Measurements from ENCODE around the gene GABPB1. TPM values are rescaled to one million over a fixed set of nuclear protein-coding genes. Genes with fewer than 3 reads are reported as not detected.

The GABPB1 gene
- total RNA-seq, 1 experiment from 2014 or later = 39.7 TPM

DNA sequence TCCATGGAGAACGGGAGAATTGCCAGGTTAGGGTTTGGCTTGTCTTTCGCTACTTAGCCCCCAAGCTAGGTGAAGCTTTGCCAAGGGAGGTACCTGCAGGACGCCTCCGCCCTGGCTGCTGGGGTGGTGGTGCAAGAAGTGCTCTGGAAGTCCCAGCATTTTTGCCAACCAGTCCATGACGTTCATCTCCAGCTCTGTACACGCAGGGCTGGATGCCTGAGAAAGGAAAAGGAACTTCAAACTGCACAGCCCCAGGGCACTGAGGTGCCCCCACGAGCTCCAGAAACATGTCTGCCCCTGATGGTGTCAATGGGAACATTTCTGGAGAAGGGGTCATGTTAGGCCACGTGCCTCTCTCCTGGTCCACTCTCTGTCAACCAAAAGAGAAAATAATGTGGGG, 97.7 kb downstream of the GABPB1 start:
- Histone ChIP-seq H3K79me2 (ENCODE audit: low read length) (no peaks in the 10 kb centered on the region), H3K9me3 (ENCODE audit: low read length) (no peaks in the 10 kb centered on the region), H2AFZ (ENCODE audit: low read length) (no peak overlapping the region), H3K27me3 (ENCODE audit: low read length) (no peaks in the 10 kb centered on the region), H3K9me2 (replicated peaks; ENCODE audit: low read length) (no peaks in the 10 kb centered on the region), H4K20me1 (ENCODE audit: low read length) (no peaks in the 10 kb centered on the region), H3K4me3 (ENCODE audit: low read length) (no peak overlapping the region), H3K36me3 (ENCODE audit: low read depth, low read length) (no peaks in the 10 kb centered on the region), H3K9ac (ENCODE audit: low read length) (no peak overlapping the region), H3K4me2 (ENCODE audit: low read length) (no peak overlapping the region; the same call in 1 of the 2 replicates), H3K4me1 (ENCODE audit: insufficient read depth, low read length) (peaks cover 25% of the 10 kb centered on the region), H3F3A (ENCODE audit: low read length, unreplicated experiment) (no peaks in the 10 kb centered on the region), H3K27ac (ENCODE audit: low read length) (no peak overlapping the region)
- BruUV-seq (replicated peaks) = no TSS peak
- POLR2A ChIA-PET (ENCODE audit: unreplicated experiment) = no interaction called here
- CTCF ChIA-PET = no interaction called here
- intact Hi-C loops (cut with micrococcal nuclease) = no loop called here
- ATAC-seq (no peak), DNase-seq (no peak)
- TF ChIP-seq EZH2phosphoT487 (IDR thresholded peaks at IDR 0.05; ENCODE audit: borderline replicate concordance, low read length) (no peak), EZH2 (IDR thresholded peaks at IDR 0.05; ENCODE audit: low read length, unreplicated experiment) (no peak)
- TF ChIP-seq, protein P1, sequence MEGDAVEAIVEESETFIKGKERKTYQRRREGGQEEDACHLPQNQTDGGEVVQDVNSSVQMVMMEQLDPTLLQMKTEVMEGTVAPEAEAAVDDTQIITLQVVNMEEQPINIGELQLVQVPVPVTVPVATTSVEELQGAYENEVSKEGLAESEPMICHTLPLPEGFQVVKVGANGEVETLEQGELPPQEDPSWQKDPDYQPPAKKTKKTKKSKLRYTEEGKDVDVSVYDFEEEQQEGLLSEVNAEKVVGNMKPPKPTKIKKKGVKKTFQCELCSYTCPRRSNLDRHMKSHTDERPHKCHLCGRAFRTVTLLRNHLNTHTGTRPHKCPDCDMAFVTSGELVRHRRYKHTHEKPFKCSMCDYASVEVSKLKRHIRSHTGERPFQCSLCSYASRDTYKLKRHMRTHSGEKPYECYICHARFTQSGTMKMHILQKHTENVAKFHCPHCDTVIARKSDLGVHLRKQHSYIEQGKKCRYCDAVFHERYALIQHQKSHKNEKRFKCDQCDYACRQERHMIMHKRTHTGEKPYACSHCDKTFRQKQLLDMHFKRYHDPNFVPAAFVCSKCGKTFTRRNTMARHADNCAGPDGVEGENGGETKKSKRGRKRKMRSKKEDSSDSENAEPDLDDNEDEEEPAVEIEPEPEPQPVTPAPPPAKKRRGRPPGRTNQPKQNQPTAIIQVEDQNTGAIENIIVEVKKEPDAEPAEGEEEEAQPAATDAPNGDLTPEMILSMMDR (conservative IDR thresholded peaks at IDR 0.05; ENCODE audit: low read depth, low read length) = no peak

DNA sequence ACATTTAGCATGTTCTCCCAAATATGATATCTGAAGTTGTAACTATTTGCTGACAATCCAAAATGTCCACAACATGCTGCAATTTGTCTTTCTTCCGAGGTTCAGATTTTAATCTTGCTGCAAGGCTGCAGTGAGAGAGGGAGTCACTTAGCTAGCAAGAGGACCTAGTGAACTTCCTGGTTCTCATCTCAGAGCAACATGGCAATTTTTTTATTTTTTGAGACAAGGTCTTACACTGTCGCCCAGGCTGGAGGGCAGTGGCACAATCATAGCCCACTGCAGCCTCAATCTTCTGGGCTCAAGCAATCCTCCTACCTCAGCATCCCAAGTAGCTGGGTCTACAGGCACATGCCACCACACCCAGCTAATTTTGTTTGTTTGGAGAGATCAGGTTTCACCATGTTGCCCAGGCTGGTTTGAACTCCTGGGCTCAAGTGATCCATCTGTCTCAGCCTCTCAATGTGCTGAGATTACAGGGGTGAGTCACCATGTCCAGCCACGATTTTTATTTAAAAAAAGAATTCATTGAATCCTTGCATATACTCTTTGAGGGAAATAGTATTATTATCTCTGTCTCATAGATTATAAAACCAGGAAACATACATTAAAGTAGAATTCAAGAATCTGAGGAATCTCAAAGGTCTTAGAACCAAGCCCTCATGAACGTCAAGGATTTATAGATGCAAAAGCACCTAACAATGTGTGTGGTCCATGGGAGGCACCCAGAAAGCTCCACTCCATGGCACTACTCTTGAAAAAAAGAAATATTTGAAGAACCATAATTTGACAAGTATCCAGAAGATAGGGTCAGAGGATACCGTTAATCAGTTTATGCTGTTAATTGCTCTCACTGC, 98.6 kb downstream of the GABPB1 start:
- peak overlapping the region; percentile 45 for H3K4me2 ChIP-seq (ENCODE audit: low read length)
- DNase-seq (peak; percentile 77), ATAC-seq (peak; percentile 91)
- H4K20me1 ChIP-seq (ENCODE audit: low read length) = no peaks in the 10 kb centered on the region
- H3K9me3 ChIP-seq (ENCODE audit: low read length) = no peaks in the 10 kb centered on the region
- H3K36me3 ChIP-seq (ENCODE audit: low read depth, low read length) = no peaks in the 10 kb centered on the region
- no peak overlapping the region for H3K4me3 ChIP-seq (ENCODE audit: low read length)
- no TSS peak for BruUV-seq (replicated peaks)
- ChIA-PET CTCF (no interaction called here), POLR2A (ENCODE audit: unreplicated experiment) (no interaction called here)
- TF ChIP-seq EZH2phosphoT487 (IDR thresholded peaks at IDR 0.05; ENCODE audit: borderline replicate concordance, low read length) (no peak), EZH2 (IDR thresholded peaks at IDR 0.05; ENCODE audit: low read length, unreplicated experiment) (no peak)
- TF ChIP-seq, protein P1 (conservative IDR thresholded peaks at IDR 0.05; ENCODE audit: low read depth, low read length) = no peak
- H3K4me1 ChIP-seq (ENCODE audit: insufficient read depth, low read length) = peaks cover 25% of the 10 kb centered on the region
- H3K27me3 ChIP-seq (ENCODE audit: low read length) = no peaks in the 10 kb centered on the region
- H2AFZ ChIP-seq (ENCODE audit: low read length) = no peak overlapping the region
- peak overlapping the region; percentile 47 for H3K27ac ChIP-seq (ENCODE audit: low read length)
- H3K9me2 ChIP-seq (replicated peaks; ENCODE audit: low read length) = no peaks in the 10 kb centered on the region
- no peaks in the 10 kb centered on the region for H3K79me2 ChIP-seq (ENCODE audit: low read length)
- no peaks in the 10 kb centered on the region for H3F3A ChIP-seq (ENCODE audit: low read length, unreplicated experiment)
- no peak overlapping the region for H3K9ac ChIP-seq (ENCODE audit: low read length)
- intact Hi-C loops (cut with micrococcal nuclease) = no loop called here

DNA sequence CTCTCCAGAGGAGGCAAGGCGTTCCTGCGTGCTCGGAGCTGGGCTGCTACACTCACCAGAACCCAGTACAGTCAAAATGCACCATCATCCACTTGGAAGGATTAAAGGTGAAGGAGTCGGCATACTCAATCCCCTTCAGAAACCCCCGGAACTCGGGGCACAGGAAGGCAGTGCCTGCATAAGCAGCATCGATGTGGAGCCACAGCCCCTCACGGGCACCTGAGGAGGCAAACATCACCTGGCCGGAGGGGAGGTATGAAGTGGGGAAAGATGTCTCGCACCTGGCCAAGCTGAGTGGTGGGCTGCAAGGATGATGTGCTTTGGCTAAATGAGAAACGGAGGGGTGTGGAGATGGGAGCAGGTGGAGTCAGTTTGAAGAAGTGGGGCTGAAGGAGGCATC, 102.4 kb downstream of the GABPB1 start:
- Histone ChIP-seq H3K4me1 (ENCODE audit: insufficient read depth, low read length) (peaks cover 18% of the 10 kb centered on the region), H3K79me2 (ENCODE audit: low read length) (no peaks in the 10 kb centered on the region), H4K20me1 (ENCODE audit: low read length) (no peaks in the 10 kb centered on the region), H3K4me2 (ENCODE audit: low read length) (no peak overlapping the region), H2AFZ (ENCODE audit: low read length) (no peak overlapping the region), H3K27ac (ENCODE audit: low read length) (no peak overlapping the region), H3K9ac (ENCODE audit: low read length) (no peak overlapping the region), H3K27me3 (ENCODE audit: low read length) (no peaks in the 10 kb centered on the region), H3K36me3 (ENCODE audit: low read depth, low read length) (no peaks in the 10 kb centered on the region), H3K9me2 (replicated peaks; ENCODE audit: low read length) (no peaks in the 10 kb centered on the region), H3F3A (ENCODE audit: low read length, unreplicated experiment) (no peaks in the 10 kb centered on the region), H3K4me3 (ENCODE audit: low read length) (no peak overlapping the region), H3K9me3 (ENCODE audit: low read length) (no peaks in the 10 kb centered on the region)
- CTCF ChIA-PET = no interaction called here
- POLR2A ChIA-PET (ENCODE audit: unreplicated experiment) = no interaction called here
- ATAC-seq (no peak), DNase-seq (no peak)
- TF ChIP-seq, protein P1 (conservative IDR thresholded peaks at IDR 0.05; ENCODE audit: low read depth, low read length) = no peak
- no peak for TF ChIP-seq EZH2 (IDR thresholded peaks at IDR 0.05; ENCODE audit: low read length, unreplicated experiment)
- TF ChIP-seq EZH2phosphoT487 (IDR thresholded peaks at IDR 0.05; ENCODE audit: borderline replicate concordance, low read length) = no peak
- intact Hi-C loops (cut with micrococcal nuclease) = no loop called here
- BruUV-seq (replicated peaks) = no TSS peak

All from PC-3 (cell line).